ENCODE results near the gene BAIAP2L1. TPM values are rescaled to one million over a fixed set of nuclear protein-coding genes. Genes with fewer than 3 reads are reported as not detected.

BAIAP2L1 gene
- total RNA-seq, 4 donors from 2014 or later: 0.85 to 3.2 (median 2.2) TPM

DNA sequence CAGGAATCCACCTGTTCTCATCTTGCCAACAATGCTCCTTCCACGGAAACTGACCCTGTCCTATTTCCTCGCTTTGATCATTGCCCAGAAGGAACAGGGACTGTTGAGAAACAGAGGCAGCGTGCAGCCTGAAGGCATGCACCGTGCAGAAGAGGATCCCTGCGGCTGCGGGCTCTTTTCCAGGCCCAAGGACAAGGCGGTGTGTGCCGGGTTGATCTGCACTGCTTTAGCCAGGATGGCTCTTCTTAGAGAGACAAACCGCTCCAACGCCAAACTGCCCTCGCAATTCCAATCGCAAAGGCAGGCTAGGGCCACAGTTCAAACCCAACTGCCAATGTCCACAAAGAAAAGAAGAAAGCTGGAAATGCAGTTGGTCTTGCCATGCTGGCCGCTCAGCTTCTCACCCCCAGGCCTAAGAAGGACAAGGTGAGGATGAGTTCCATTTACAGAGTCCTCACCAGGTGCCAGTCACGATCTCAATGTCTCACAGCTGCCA is 92.9 kb downstream of the BAIAP2L1 start:
- no peak for TF ChIP-seq CTCF (IDR thresholded peaks at IDR 0.05; ENCODE audit: low read depth)

DNA sequence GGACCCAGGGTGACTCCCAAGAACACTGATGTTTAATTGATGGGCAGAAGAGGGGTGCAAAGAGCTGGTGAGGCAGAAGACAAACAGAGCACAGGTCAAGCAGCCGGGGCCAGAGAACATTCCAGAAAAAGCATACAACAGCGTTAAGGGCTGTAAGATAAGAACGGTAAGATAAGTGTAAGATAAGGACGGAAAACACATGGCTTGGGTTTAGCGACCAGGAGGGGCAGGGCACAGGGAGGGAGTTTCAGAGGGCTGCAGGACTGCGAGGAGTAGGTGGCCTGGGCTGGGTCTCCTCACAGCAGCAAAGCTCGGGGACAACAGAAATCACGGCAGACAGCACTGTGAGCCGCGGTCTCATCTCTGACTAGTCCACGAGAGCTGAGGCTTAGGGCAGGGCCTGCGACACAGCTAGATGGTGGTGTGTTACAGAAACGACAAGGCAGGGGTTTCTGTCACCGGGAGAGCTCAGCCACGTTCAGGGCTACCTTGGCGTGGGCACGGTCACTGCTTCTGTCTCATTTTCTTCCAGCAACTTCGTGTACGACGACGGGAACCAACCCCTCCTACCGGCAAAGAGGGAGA is 94.8 kb downstream of the BAIAP2L1 start:
- TF ChIP-seq CTCF (IDR thresholded peaks at IDR 0.05; ENCODE audit: low read depth): no peak

DNA sequence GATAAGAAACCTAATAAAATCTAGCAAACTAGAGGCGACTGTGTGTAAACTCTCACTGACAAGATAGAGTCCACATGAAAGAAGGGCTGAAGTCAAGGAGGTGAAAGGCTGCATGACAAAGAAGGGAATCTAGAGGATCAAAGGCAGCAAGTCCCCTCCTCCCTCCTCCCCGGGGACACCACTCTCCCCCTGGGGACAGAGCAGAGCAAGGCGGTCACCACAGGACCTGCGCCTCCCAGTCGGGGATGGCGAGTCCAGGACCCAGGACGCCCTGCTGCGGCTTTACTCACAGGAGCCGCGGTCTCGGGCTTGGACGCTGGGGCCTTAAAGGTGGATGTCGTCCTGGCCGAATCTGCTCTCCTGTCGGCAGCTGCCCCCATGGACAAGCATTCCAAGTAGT is 97.0 kb downstream of the BAIAP2L1 start:
- no peak for TF ChIP-seq CTCF (IDR thresholded peaks at IDR 0.05; ENCODE audit: low read depth)

GRCh38 chr7:98303176-98303865 is 97.6 kb downstream of the BAIAP2L1 start:
- no peak for TF ChIP-seq CTCF (IDR thresholded peaks at IDR 0.05; ENCODE audit: low read depth)

- TF ChIP-seq CTCF (IDR thresholded peaks at IDR 0.05; ENCODE audit: low read depth): no peak
Measured at GRCh38 chr7:98301693-98302470, 99.0 kb downstream of the BAIAP2L1 start.

GRCh38 chr7:98300595-98301372 is 100.1 kb downstream of the BAIAP2L1 start:
- TF ChIP-seq CTCF (IDR thresholded peaks at IDR 0.05; ENCODE audit: low read depth): no peak

All from subcutaneous adipose tissue (tissue), 4 donors.